ENCODE measurements around the gene VPS52. TPM values are rescaled to one million over a fixed set of nuclear protein-coding genes. Genes with fewer than 3 reads are reported as not detected.
A peak's percentile ranks its signal among the peaks of the same experiment; 100 is the strongest.

Gene VPS52
- total and polyA plus RNA-seq, 2 donors (not counting 1 experiment from before 2014, with no cell fraction given): 100 to 144 TPM

GRCh38 chr6:33290459-33290858 is 18.8 kb upstream of the VPS52 start:
- DNase-seq: no peak
- H3K4me3 ChIP-seq (ENCODE audit: control extremely low read depth in 1 of 5, extremely low read depth in 1 of 5, insufficient read depth in 1 of 5, low read depth in 2 of 5, low read length in 4 of 5): peak overlapping the region in 1 of 5 experiments; percentile 99
- H3K4me1 ChIP-seq (ENCODE audit: control insufficient read depth in 2 of 2, insufficient read depth in 2 of 2, low read length in 2 of 2): peaks cover 19 to 25% of the 10 kb centered on the region in 2 donors
- H4K20me1 ChIP-seq (ENCODE audit: control insufficient read depth, insufficient read depth, low read length, poor library complexity, severe bottlenecking): peaks cover 5% of the 10 kb centered on the region
- POLR2A ChIA-PET: interaction anchor here (1.6 to 3.4 kb wide), 5 partner anchors 9 to 19 kb away, joined by 5 to 39 read pairs (median 22); partner anchors contain the start of genes B3GALT4, RGL2, RPS18 and VPS52
- TF ChIP-seq EZH2 (IDR thresholded peaks at IDR 0.05; ENCODE audit: borderline replicate concordance, insufficient read depth, low read depth, low read length, poor library complexity, severe bottlenecking): no peak
- TF ChIP-seq, protein P1, sequence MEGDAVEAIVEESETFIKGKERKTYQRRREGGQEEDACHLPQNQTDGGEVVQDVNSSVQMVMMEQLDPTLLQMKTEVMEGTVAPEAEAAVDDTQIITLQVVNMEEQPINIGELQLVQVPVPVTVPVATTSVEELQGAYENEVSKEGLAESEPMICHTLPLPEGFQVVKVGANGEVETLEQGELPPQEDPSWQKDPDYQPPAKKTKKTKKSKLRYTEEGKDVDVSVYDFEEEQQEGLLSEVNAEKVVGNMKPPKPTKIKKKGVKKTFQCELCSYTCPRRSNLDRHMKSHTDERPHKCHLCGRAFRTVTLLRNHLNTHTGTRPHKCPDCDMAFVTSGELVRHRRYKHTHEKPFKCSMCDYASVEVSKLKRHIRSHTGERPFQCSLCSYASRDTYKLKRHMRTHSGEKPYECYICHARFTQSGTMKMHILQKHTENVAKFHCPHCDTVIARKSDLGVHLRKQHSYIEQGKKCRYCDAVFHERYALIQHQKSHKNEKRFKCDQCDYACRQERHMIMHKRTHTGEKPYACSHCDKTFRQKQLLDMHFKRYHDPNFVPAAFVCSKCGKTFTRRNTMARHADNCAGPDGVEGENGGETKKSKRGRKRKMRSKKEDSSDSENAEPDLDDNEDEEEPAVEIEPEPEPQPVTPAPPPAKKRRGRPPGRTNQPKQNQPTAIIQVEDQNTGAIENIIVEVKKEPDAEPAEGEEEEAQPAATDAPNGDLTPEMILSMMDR (IDR thresholded peaks at IDR 0.05): no peak
- H3K27ac Mint-ChIP-seq: peak overlapping the region; percentile 86
- 78% methylated on average over 6 of the region's 7 CpGs for WGBS (ENCODE audit: insufficient coverage)
- no peaks in the 10 kb centered on the region for H3K27me3 ChIP-seq (replicated peaks in 1 of 4; ENCODE audit: control extremely low read depth in 1 of 4, control insufficient read depth in 3 of 4, insufficient read depth in 4 of 4, low read length in 3 of 4)
- peaks cover 41% of the 10 kb centered on the region for H3K79me2 ChIP-seq (ENCODE audit: control insufficient read depth, insufficient read depth, low read length)
- no peaks in the 10 kb centered on the region for H3K9me3 ChIP-seq (ENCODE audit: control extremely low read depth in 1 of 3, control insufficient read depth in 2 of 3, insufficient read depth in 1 of 3, low read length in 2 of 3)
- peaks cover 0 to 62% of the 10 kb centered on the region in 2 experiments for H3K36me3 ChIP-seq (replicated peaks in 1 of 2; ENCODE audit: control extremely low read depth in 1 of 2, control insufficient read depth in 1 of 2, extremely low read depth in 1 of 2, insufficient read depth in 2 of 2, low read length in 1 of 2)
- ATAC-seq (ENCODE audit: low read depth): no peak
- no peak overlapping the region for H3K9ac ChIP-seq (ENCODE audit: low read length)
- H3K27me3 Mint-ChIP-seq: no peaks in the 10 kb centered on the region
- intact Hi-C loops (cut with micrococcal nuclease): no loop called here
- peak overlapping the region; percentile 77 for H3K4me2 ChIP-seq (replicated peaks; ENCODE audit: low read depth, low read length, poor library complexity, severe bottlenecking)
- H2AFZ ChIP-seq (ENCODE audit: insufficient read depth, low read depth, low read length, poor library complexity, severe bottlenecking): no peak overlapping the region
- peak overlapping the region; percentile 93 for H3K4me3 Mint-ChIP-seq
- peak overlapping the region in 1 of 2 donors; percentile 68 for H3K27ac ChIP-seq (ENCODE audit: low read length in 2 of 2)
- peaks cover 38% of the 10 kb centered on the region for H3K4me1 Mint-ChIP-seq
- CTCF ChIA-PET: interaction anchor here (0.7 to 2.5 kb wide), 3 partner anchors 13 to 142 kb away, joined by 3 to 15 read pairs (median 3); partner anchors contain the start of genes B3GALT4, RPS18 and VPS52
- no peaks in the 10 kb centered on the region for H3K9me3 Mint-ChIP-seq (ENCODE audit: insufficient read depth)

DNA sequence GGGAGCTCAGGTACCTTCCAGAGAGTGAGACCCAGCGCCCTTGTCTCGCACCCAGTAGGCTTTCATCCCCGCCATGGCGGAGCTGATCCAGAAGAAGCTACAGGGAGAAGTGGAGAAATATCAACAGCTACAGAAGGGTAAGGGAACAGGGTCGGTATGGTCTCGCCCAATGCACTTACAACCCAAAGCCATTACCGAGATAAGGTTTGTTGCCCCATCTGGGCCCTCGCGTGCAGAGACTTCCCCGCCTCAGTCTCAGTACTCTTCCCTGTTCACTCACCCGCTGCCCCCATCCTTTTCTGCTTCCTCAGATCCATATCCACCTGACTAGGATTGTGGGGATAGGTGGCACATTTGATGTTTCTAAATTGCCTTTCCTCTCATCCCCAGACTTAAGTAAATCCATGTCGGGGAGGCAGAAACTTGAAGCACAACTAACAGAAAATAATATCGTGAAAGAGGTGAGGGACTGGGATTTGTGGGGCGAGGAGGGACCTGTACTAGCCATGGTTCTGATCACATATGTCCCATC is 18.2 kb upstream of the VPS52 start:
- Histone ChIP-seq H3K9ac (ENCODE audit: low read length) (peak overlapping the region; percentile 79), H3K27ac (ENCODE audit: low read length in 2 of 2) (peak overlapping the region; percentile 42 to 68), H3K27me3 (replicated peaks in 1 of 4; ENCODE audit: control extremely low read depth in 1 of 4, control insufficient read depth in 3 of 4, insufficient read depth in 4 of 4, low read length in 3 of 4) (no peaks in the 10 kb centered on the region), H3K4me1 (ENCODE audit: control insufficient read depth in 2 of 2, insufficient read depth in 2 of 2, low read length in 2 of 2) (peaks cover 19 to 25% of the 10 kb centered on the region in 2 donors), H3K79me2 (ENCODE audit: control insufficient read depth, insufficient read depth, low read length) (peaks cover 41% of the 10 kb centered on the region), H3K9me3 (ENCODE audit: control extremely low read depth in 1 of 3, control insufficient read depth in 2 of 3, insufficient read depth in 1 of 3, low read length in 2 of 3) (no peaks in the 10 kb centered on the region), H3K4me3 (ENCODE audit: control extremely low read depth in 1 of 5, extremely low read depth in 1 of 5, insufficient read depth in 1 of 5, low read depth in 2 of 5, low read length in 4 of 5) (peak overlapping the region; percentile 78 to 99 (median 86)), H3K36me3 (replicated peaks in 1 of 2; ENCODE audit: control extremely low read depth in 1 of 2, control insufficient read depth in 1 of 2, extremely low read depth in 1 of 2, insufficient read depth in 2 of 2, low read length in 1 of 2) (peaks cover 0 to 59% of the 10 kb centered on the region in 2 experiments), H2AFZ (ENCODE audit: insufficient read depth, low read depth, low read length, poor library complexity, severe bottlenecking) (peak overlapping the region; percentile 96), H4K20me1 (ENCODE audit: control insufficient read depth, insufficient read depth, low read length, poor library complexity, severe bottlenecking) (no peaks in the 10 kb centered on the region), H3K4me2 (replicated peaks; ENCODE audit: low read depth, low read length, poor library complexity, severe bottlenecking) (peak overlapping the region; percentile 77)
- TF ChIP-seq, protein P1 (IDR thresholded peaks at IDR 0.05): no peak
- no peak for TF ChIP-seq EZH2 (IDR thresholded peaks at IDR 0.05; ENCODE audit: borderline replicate concordance, insufficient read depth, low read depth, low read length, poor library complexity, severe bottlenecking)
- DNase-seq: no peak
- Mint-ChIP-seq H3K4me1 (peaks cover 38% of the 10 kb centered on the region), H3K27me3 (no peaks in the 10 kb centered on the region), H3K4me3 (peak overlapping the region; percentile 93), H3K9me3 (ENCODE audit: insufficient read depth) (no peaks in the 10 kb centered on the region), H3K27ac (peak overlapping the region; percentile 86)
- ChIA-PET POLR2A (interaction anchor here (1.1 to 3.4 kb wide), 7 partner anchors 8 to 35 kb away, joined by 5 to 39 read pairs (median 15); partner anchors contain the start of genes B3GALT4, RGL2, RPS18 and TAPBP), CTCF (interaction anchor here (0.9 to 2.6 kb wide), 11 partner anchors 9 to 143 kb away, joined by 3 to 17 read pairs (median 8); partner anchors contain the start of genes B3GALT4, RGL2, RPS18 and VPS52)
- intact Hi-C loops (cut with micrococcal nuclease): loop anchor here (1.0 to 2.0 kb wide), 10 partner anchors 9 to 120 kb away; partner anchors contain the start of genes B3GALT4, KIFC1, RPS18 and RXRB
- ATAC-seq (ENCODE audit: low read depth): no peak
- WGBS (ENCODE audit: insufficient coverage): 0% methylated on average over 5 of the region's 14 CpGs

Data from B cell (primary cell).